Measurements from ENCODE around the gene VEPH1. TPM values are rescaled to one million over a fixed set of nuclear protein-coding genes. Genes with fewer than 3 reads are reported as not detected.

The VEPH1 gene
- total and polyA plus RNA-seq, 9 of the 15 experiments (the other 6 are each of a cell fraction or from before 2014, with no cell fraction given), result 4.5 to 15.6 (median 5.8) TPM

- 0 out of 2 replicates have a peak, but pooled peaks have one; percentile 18 for TF ChIP-seq ZNF589 (CRISPR knock-in tag; IDR thresholded peaks at IDR 0.05; ENCODE audit: low read depth)
- no peak for TF ChIP-seq NCOA2 (IDR thresholded peaks at IDR 0.05; ENCODE audit: partially characterized antibody in 2 of 2)
- TF ChIP-seq IRF2 (CRISPR knock-in tag; IDR thresholded peaks at IDR 0.05), result no peak
- TF ChIP-seq NR3C1 (CRISPR knock-in tag; IDR thresholded peaks at IDR 0.05), result no peak
- TF ChIP-seq BHLHE40 (IDR thresholded peaks at IDR 0.05; ENCODE audit: low read length), result peak; percentile 72
- no peak for TF ChIP-seq DLX4 (CRISPR knock-in tag; IDR thresholded peaks at IDR 0.05)
- 0 out of 4 replicates have a peak, but pooled peaks of 1 of the 2 experiments have one; percentile 28 for TF ChIP-seq MAZ (CRISPR knock-in tag; conservative IDR thresholded peaks at IDR 0.05 in 1 of 2, IDR thresholded peaks at IDR 0.05 in 1 of 2)
- TF ChIP-seq GTF2A2 (tag; IDR thresholded peaks at IDR 0.05), result no peak
- no peak for TF ChIP-seq BCLAF1 (IDR thresholded peaks at IDR 0.05; ENCODE audit: borderline replicate concordance in 1 of 2, control insufficient read depth in 1 of 2, low read depth in 2 of 2, low read length in 1 of 2)
- TF ChIP-seq L3MBTL2 (IDR thresholded peaks at IDR 0.05), result peak; percentile 56; the same call in 1 of the 2 replicates
- no peak for TF ChIP-seq ZNF174 (CRISPR knock-in tag; IDR thresholded peaks at IDR 0.05)
- TF ChIP-seq ZNF511 (CRISPR knock-in tag; IDR thresholded peaks at IDR 0.05), result no peak
- TF ChIP-seq CBFA2T3 (IDR thresholded peaks at IDR 0.05), result peak; percentile 82
- TF ChIP-seq POLR2AphosphoS5 (IDR thresholded peaks at IDR 0.05; ENCODE audit: control insufficient read depth, insufficient read depth, low read depth, low read length), result no peak
- no peak for TF ChIP-seq PURB (CRISPR knock-in tag; IDR thresholded peaks at IDR 0.05; ENCODE audit: low read depth)
- no peak for TF ChIP-seq POLR3A (IDR thresholded peaks at IDR 0.05; ENCODE audit: borderline replicate concordance, extremely low read depth, insufficient read depth, insufficient read length)
- peak; percentile 71 for TF ChIP-seq KLF16 (IDR thresholded peaks at IDR 0.05)
- TF ChIP-seq ZNF395 (CRISPR knock-in tag; IDR thresholded peaks at IDR 0.05), result no peak
- TF ChIP-seq MYNN (IDR thresholded peaks at IDR 0.05), result 0 out of 2 replicates have a peak, but pooled peaks have one; percentile 24
- TF ChIP-seq MYNN (CRISPR knock-in tag; IDR thresholded peaks at IDR 0.05), result no peak
- TF ChIP-seq XRCC4 (IDR thresholded peaks at IDR 0.05; ENCODE audit: extremely low read depth, insufficient read depth, insufficient read length), result no peak
Measured at GRCh38 chr3:157512534-157512933, 9.3 kb upstream of the VEPH1 start (continued).
